GM20000 (cell line): ENCODE data around the gene ABLIM3.

Experiments used
- DNase-seq: peaks from one replicate; pipeline ENCODE4 v3.0.0; 2012; ENCODE audit warnings: low spot score
- CTCF ChIP-seq: IDR thresholded peaks from 2 replicates; pipeline ENCODE4 v1.5.1; 2012; ENCODE audit warnings: mild to moderate bottlenecking, control low read depth; ENCODE audit errors: extremely low read depth, missing control alignments

ABLIM3 gene

GRCh38 chr5:149205625-149206523, 64.6 kb downstream of the ABLIM3 start:
- no peak for TF ChIP-seq CTCF
- no peak for DNase-seq

DNA sequence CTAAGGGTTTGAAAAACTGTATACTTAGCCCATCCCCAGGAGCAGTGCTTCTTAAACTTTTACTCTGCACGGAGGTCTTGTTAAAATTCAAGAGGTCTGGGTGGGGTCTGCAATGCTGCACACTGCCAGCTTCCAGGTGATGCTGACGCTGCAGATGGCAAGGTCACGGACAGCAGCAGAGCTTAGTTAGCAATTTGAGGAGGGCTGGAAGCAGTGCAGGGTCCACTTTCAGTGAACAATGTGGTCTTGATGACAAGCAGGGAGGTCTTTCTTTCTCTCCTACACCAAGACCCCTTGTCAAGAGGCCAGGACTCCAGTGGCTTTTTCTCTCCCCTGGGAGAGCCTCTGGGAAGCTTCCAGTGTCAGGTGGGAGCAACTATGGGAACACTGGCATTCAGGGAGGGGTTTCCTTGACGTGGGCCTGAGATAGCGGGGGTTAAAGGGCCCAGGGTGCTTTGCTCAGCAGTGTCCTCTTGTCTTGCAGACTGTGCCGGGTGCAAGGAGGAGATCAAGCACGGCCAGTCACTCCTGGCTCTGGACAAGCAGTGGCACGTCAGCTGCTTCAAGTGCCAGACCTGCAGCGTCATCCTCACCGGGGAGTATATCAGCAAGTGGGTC, 65.3 kb downstream of the ABLIM3 start:
- no peak for TF ChIP-seq CTCF
- DNase-seq = no peak

GRCh38 chr5:149207831-149208230, 66.5 kb downstream of the ABLIM3 start:
- TF ChIP-seq CTCF = no peak
- DNase-seq = no peak

GRCh38 chr5:149210225-149210624, 68.9 kb downstream of the ABLIM3 start:
- no peak for DNase-seq
- no peak for TF ChIP-seq CTCF

GRCh38 chr5:149210968-149211490, 69.7 kb downstream of the ABLIM3 start:
- no peak for TF ChIP-seq CTCF
- DNase-seq = no peak

DNA sequence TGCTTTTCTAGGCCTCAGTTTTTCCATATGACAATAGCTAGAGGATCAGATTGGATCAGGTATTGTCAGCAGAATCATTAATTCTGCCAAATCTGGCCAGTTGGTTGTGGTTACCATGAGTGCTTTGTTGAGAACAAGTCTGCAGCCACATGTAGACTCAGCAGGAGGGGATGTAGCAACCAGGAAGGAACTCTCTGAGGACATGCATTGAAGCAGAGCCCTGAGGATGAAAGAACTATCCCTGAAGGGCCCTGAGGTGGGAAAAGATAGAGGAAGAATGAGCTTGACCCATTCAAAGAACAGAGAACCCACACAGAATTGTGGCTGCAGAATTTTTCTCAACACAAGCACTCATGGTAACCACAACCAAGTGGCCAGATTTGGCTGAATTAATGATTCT, 70.3 kb downstream of the ABLIM3 start:
- no peak for TF ChIP-seq CTCF
- no peak for DNase-seq

GRCh38 chr5:149212198-149212951, 71.1 kb downstream of the ABLIM3 start:
- DNase-seq = no peak
- TF ChIP-seq CTCF = no peak
